ENCODE data around the gene DBET. TPM values are rescaled to one million over a fixed set of nuclear protein-coding genes. Genes with fewer than 3 reads are reported as not detected.

DBET gene
- total and polyA plus RNA-seq, 2 of the 13 experiments (the other 11 are each of a cell fraction or from before 2014, with no cell fraction given) = not detected

DNA sequence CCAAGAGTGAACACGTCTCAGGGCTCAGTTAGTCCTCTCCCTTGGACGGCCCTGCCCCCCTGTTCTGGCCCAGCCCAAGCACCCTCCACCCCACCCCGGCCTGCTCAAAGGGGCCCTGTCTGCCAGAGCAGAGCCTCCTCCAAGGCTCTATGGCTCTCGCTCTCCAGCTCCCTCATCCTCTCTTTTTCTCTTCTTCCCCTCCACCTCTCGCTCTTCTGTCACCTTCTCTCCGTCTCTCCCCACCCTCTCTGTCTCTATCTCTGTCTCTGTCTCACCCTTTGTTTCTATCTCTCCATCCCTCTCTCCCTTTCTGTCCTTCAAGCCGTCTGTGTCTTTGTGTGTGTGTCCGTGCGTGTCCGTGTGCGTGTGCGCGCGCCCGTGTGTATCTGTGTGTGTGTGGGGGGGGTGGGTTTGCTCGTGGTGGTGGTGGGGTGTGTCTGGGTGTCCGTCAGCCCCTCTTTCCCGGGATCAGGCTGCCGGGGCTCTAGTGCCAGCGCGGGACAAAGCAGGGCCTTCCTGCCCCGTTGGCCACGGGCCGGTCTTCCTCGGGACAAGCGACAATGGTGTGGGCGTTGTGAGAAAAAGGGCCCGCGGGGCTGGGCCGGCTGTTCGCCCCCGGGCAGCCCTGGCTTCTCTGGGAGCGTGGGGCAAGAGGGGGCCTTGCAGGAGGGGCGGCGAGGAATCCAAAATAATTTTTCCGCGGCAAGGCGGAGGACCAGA is 45.9 kb upstream of the DBET start (continued):
- TF ChIP-seq, protein P1, sequence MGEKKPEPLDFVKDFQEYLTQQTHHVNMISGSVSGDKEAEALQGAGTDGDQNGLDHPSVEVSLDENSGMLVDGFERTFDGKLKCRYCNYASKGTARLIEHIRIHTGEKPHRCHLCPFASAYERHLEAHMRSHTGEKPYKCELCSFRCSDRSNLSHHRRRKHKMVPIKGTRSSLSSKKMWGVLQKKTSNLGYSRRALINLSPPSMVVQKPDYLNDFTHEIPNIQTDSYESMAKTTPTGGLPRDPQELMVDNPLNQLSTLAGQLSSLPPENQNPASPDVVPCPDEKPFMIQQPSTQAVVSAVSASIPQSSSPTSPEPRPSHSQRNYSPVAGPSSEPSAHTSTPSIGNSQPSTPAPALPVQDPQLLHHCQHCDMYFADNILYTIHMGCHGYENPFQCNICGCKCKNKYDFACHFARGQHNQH (CRISPR knock-in tag; IDR thresholded peaks at IDR 0.05) = no peak
- TF ChIP-seq NFIC (IDR thresholded peaks at IDR 0.05; ENCODE audit: low read length) = no peak
- TF ChIP-seq FOXK2 (IDR thresholded peaks at IDR 0.05) = no peak
- no peak for TF ChIP-seq ZNF205 (CRISPR knock-in tag; IDR thresholded peaks at IDR 0.05)
- TF ChIP-seq, protein P2, sequence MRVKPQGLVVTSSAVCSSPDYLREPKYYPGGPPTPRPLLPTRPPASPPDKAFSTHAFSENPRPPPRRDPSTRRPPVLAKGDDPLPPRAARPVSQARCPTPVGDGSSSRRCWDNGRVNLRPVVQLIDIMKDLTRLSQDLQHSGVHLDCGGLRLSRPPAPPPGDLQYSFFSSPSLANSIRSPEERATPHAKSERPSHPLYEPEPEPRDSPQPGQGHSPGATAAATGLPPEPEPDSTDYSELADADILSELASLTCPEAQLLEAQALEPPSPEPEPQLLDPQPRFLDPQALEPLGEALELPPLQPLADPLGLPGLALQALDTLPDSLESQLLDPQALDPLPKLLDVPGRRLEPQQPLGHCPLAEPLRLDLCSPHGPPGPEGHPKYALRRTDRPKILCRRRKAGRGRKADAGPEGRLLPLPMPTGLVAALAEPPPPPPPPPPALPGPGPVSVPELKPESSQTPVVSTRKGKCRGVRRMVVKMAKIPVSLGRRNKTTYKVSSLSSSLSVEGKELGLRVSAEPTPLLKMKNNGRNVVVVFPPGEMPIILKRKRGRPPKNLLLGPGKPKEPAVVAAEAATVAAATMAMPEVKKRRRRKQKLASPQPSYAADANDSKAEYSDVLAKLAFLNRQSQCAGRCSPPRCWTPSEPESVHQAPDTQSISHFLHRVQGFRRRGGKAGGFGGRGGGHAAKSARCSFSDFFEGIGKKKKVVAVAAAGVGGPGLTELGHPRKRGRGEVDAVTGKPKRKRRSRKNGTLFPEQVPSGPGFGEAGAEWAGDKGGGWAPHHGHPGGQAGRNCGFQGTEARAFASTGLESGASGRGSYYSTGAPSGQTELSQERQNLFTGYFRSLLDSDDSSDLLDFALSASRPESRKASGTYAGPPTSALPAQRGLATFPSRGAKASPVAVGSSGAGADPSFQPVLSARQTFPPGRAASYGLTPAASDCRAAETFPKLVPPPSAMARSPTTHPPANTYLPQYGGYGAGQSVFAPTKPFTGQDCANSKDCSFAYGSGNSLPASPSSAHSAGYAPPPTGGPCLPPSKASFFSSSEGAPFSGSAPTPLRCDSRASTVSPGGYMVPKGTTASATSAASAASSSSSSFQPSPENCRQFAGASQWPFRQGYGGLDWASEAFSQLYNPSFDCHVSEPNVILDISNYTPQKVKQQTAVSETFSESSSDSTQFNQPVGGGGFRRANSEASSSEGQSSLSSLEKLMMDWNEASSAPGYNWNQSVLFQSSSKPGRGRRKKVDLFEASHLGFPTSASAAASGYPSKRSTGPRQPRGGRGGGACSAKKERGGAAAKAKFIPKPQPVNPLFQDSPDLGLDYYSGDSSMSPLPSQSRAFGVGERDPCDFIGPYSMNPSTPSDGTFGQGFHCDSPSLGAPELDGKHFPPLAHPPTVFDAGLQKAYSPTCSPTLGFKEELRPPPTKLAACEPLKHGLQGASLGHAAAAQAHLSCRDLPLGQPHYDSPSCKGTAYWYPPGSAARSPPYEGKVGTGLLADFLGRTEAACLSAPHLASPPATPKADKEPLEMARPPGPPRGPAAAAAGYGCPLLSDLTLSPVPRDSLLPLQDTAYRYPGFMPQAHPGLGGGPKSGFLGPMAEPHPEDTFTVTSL (CRISPR knock-in tag; IDR thresholded peaks at IDR 0.05; ENCODE audit: borderline replicate concordance) = no peak
- TF ChIP-seq, protein P3, sequence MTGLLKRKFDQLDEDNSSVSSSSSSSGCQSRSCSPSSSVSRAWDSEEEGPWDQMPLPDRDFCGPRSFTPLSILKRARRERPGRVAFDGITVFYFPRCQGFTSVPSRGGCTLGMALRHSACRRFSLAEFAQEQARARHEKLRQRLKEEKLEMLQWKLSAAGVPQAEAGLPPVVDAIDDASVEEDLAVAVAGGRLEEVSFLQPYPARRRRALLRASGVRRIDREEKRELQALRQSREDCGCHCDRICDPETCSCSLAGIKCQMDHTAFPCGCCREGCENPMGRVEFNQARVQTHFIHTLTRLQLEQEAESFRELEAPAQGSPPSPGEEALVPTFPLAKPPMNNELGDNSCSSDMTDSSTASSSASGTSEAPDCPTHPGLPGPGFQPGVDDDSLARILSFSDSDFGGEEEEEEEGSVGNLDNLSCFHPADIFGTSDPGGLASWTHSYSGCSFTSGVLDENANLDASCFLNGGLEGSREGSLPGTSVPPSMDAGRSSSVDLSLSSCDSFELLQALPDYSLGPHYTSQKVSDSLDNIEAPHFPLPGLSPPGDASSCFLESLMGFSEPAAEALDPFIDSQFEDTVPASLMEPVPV (CRISPR knock-in tag; IDR thresholded peaks at IDR 0.05) = no peak
- TF ChIP-seq, protein P4, sequence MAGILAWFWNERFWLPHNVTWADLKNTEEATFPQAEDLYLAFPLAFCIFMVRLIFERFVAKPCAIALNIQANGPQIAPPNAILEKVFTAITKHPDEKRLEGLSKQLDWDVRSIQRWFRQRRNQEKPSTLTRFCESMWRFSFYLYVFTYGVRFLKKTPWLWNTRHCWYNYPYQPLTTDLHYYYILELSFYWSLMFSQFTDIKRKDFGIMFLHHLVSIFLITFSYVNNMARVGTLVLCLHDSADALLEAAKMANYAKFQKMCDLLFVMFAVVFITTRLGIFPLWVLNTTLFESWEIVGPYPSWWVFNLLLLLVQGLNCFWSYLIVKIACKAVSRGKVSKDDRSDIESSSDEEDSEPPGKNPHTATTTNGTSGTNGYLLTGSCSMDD (CRISPR knock-in tag; IDR thresholded peaks at IDR 0.05) = no peak
- no peak for TF ChIP-seq ZNF530 (CRISPR knock-in tag; IDR thresholded peaks at IDR 0.05; ENCODE audit: low read depth)
- TF ChIP-seq SRY (CRISPR knock-in tag; IDR thresholded peaks at IDR 0.05) = no peak
- no peak for TF ChIP-seq ZNF235 (CRISPR knock-in tag; IDR thresholded peaks at IDR 0.05; ENCODE audit: borderline replicate concordance)
- no peak for TF ChIP-seq KDM6A (CRISPR knock-in tag; IDR thresholded peaks at IDR 0.05; ENCODE audit: low read depth)
- no peak for TF ChIP-seq SPEN (CRISPR knock-in tag; IDR thresholded peaks at IDR 0.05; ENCODE audit: low read depth)

Data from HepG2 (cell line).